ACHN (cell line): Measurements from ENCODE around the gene KCNK13.
"Not testable (repeated sequence)": the region's sequence is repeated elsewhere in the genome, so short reads cannot be mapped to it uniquely, and the experiment has no call there.

Source experiments
- DNase-seq: peaks from one replicate; pipeline ENCODE4 v3.0.0-alpha.2; 2015
- in situ Hi-C: cut with HindIII; loops from 2 replicates; pipeline ENCODE4 v1.10.0; 2017; ENCODE audit warnings: low sequenced_read_pairs, low pct_ligation_motif_present, low pct_unique_long_range_greater_than_20kb

Gene KCNK13

DNA sequence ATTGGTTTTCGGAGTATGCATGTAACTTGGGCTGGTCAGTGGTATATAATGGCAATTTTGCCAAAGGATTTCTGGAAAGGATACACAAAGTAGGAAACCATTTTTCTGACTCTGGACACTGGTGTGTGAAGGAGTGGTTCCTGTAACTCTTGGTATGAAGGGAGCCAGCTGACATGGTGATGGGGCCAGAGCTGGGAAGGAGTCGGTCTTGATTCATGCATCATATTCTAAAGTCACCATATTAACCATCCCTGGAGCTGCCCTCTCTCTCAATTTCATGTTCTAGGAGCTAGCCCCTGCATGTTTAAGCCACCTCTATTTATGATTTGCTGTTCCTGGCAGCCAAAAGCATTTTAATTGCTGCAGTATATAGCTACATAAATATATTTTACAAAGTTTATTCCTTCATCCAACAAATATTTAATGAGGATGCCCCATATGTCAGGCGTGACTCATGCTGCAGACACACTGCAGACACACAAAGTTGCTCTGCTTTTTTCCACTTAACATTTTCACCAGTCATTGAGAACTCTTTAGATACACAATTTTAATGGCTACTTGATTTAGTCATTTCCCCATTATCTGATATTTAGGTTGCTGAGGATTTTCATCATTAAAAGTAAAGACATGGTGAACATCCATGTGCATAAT, 115.9 kb downstream of the KCNK13 start:
- in situ Hi-C loops: no loop called here
- no peak for DNase-seq

DNA sequence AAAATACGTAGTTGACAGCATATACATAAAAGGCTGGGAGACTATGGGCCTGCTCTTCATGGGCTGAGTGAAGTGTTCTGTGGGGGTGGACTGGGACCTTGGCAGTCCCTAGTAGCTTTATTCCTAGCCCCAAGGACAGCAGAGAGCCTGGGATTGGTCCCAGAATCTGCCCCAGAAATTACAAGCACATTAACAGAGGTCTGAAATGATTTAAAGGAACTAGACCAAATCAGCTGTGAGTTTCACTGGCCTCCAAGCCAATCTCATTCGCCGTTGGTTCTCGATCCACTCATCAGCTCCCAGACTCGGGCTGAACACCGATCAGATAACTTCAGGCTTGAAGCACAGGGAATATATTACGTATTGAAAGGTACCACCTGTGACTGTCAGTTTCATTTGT, 117.6 kb downstream of the KCNK13 start:
- in situ Hi-C loops: no loop called here
- no peak for DNase-seq

- in situ Hi-C loops: no loop called here
- DNase-seq: no peak
Observed at GRCh38 chr14:90179809-90180779, 118.3 kb downstream of the KCNK13 start.

DNA sequence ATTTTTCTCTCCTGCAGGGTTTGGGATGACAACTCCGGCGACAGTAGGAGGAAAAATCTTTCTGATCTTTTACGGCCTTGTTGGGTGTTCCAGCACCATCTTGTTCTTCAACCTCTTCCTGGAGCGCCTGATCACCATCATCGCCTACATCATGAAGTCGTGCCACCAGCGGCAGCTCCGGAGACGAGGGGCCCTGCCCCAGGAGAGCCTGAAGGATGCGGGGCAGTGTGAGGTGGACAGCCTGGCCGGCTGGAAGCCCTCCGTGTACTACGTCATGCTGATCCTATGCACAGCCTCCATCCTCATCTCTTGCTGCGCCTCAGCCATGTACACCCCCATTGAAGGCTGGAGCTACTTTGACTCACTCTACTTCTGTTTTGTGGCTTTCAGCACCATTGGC, 122.3 kb downstream of the KCNK13 start:
- no peak for DNase-seq
- in situ Hi-C loops: no loop called here

DNA sequence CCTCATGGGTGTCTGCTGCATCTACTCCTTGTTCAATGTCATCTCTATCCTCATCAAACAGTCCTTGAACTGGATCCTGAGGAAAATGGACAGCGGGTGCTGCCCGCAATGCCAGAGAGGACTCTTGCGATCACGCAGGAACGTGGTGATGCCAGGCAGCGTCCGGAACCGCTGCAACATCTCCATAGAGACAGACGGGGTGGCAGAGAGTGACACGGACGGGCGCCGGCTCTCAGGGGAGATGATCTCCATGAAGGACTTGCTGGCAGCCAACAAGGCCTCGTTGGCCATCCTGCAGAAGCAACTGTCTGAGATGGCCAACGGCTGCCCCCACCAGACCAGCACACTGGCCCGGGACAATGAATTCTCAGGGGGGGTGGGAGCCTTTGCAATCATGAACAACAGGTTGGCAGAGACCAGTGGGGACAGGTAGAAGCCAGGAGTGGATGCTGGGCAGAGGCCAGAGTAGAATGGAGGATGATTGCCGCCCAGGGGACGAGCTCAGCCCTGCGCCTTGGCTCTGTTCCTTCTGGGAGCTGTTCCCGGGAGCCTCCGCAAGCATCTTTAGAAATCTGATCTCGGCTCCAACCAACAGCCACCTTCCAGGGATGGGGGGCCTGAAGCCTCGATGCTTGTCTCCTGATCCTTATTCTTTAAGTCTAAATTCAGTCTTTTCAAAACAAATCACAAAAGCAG, 122.9 kb downstream of the KCNK13 start:
- in situ Hi-C loops: no loop called here
- DNase-seq: no peak

GRCh38 chr14:90188588-90188987, 126.8 kb downstream of the KCNK13 start:
- in situ Hi-C loops: no loop called here
- DNase-seq: no peak

DNA sequence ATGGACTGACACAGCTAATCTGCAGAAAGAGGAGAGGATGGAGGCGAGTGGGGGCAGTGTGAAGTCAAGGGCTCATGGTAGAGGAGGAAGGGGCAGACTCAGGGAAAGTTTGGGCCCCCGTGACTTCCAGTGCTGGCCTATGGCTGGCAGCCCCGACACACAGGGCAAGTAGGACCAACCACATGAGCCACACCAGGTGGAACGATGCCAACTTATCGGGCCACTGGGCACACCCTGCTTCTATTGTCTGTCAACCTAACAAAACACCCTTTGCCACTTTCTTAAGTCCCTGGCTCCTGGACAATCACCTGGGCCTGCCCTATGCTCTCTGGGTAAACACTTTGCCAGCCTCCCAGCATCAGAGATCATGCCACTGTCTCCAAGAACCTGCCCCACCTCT, 129.4 kb downstream of the KCNK13 start:
- no peak for DNase-seq
- in situ Hi-C loops: no loop called here

DNA sequence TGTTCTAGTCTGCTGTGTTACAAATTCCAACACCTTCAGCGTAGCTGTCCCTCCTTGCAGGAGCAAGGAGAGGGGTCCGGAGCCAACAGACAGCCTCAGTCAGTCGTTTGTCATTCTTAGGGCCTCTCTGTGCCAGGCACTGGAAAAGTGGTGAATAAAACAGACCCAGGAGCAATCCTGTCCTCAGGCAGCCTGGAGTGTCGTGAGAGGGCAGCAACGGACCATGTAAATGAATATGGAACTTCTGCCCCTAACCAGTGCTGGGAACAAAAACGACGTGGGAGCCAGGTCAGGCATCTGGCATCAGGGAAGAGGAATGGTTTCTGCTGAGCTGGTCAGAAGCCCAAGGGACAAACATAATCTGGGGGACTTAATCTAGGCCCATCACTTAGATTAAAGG, 129.8 kb downstream of the KCNK13 start:
- in situ Hi-C loops: no loop called here
- no peak for DNase-seq

- in situ Hi-C loops: no loop called here
- DNase-seq: peak; percentile 4
Observed at GRCh38 chr14:90193925-90194324, 132.1 kb downstream of the KCNK13 start.

GRCh38 chr14:90194706-90195105, 132.9 kb downstream of the KCNK13 start:
- in situ Hi-C loops: no loop called here
- DNase-seq: no peak

DNA sequence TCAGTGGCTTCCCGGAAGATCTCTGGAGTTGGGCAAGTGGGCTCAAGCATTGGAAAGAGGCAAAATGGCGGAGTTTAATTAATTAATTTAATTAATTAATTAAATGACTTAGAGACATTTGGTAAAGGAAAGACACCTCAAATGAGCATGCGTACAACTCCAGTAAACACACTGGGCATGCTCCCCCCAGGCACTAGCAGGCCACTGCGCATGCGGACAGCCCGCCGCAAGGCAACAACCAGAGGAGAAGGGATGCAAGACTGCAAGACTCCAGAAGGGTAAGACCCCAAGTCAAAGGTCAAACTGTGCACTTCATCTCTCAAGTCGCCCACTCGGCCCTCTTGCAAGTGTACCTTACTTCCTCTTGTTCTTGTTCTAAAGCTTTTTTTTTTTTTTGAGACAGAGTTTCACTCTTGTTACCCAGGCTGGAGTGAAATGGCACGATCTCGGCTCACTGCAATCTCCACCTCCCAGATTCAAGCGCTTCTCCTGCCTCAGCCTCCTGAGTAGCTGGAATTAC, 136.8 kb downstream of the KCNK13 start:
- in situ Hi-C loops: no loop called here
- no peak for DNase-seq

DNA sequence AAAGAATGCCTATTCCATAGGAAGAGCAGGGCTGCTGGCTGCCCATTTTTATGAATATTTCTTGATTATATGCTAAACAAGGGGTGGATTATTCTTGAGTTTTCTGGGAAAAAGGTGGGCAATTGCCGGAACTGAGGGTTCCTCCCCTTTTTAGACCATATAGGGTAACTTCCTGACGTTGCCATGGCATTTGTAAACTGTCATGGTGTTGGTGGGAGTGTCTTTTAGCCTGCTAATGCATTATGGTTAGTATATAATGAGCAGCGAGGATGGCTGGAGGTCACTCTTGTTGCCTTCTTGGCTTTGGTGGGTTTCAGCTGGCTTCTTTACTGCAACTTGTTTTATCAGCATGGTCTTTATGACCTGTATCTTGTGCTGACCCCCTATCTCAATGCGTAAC, 138.8 kb downstream of the KCNK13 start:
- DNase-seq, in situ Hi-C loops: not testable (repeated sequence)

DNA sequence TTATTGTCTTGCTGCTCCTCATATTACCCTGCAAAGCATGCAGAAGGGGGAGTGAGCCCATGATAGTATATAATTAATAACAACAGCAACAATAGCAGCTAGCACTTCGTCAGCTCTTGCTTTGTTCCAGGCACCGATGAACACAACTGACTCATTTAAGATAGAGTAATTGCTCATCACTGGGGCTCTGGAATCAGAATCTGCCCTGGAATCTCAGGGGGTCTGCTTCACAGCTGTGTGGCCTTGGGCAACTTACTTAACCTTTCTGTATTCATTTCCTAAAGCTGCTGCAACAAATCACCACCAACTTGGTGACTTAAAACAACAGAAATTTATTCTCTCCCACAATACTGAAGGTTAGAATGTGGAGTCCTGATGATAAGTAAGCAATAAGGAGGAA, 139.6 kb downstream of the KCNK13 start:
- in situ Hi-C loops: no loop called here
- DNase-seq: no peak

GRCh38 chr14:90204516-90204915, 142.7 kb downstream of the KCNK13 start:
- no peak for DNase-seq
- in situ Hi-C loops: no loop called here

GRCh38 chr14:90213099-90213748, 151.4 kb downstream of the KCNK13 start:
- DNase-seq: no peak
- in situ Hi-C loops: no loop called here

DNA sequence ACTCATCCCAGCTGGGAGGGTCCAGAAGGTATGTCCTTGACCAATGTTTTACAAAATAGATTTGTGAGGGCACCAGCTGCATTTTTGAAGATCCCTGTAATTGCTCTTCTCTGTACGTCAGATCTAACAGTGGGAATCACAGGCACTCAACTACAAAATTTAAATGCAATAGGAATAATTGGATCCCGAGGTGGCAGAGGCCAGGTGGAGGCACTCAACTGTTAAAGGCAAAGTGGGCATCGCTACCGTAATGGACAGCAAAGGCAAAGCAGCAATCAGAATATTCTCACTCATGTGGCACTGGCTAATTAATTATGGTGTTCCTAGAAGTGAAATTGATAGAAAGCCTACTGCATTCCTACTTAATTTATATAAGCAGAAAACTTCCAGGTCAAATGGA, 166.7 kb downstream of the KCNK13 start:
- in situ Hi-C loops: no loop called here
- DNase-seq: no peak

- in situ Hi-C loops, DNase-seq: not testable (repeated sequence)
Observed at GRCh38 chr14:90229942-90230341, 168.1 kb downstream of the KCNK13 start.
